OCI-LY3 (cell line): ENCODE measurements around the gene LTBP2.

ENCODE experiments used
- H2AFZ ChIP-seq: fragments of 200-600, 300-600 bp; shearing (Covaris generic); 2 replicates; pipeline ENCODE4 v1.6.0; 2014; ENCODE audit warnings: antibody characterized with exemption, low read depth, low read length
- H3K27ac ChIP-seq: fragments of 200-600, 300-600 bp; sonication (generic); 2 replicates; pipeline ENCODE4 v1.5.1; 2014; ENCODE audit warnings: mild to moderate bottlenecking, low read length, moderate library complexity, mixed read lengths
- H3K27me3 ChIP-seq: fragments of 200-600, 300-600 bp; sonication (generic); 2 replicates; pipeline ENCODE4 v1.6.1; 2014; ENCODE audit warnings: low read depth, low read length, mixed read lengths
- H3K36me3 ChIP-seq: fragments of 200-600, 300-600 bp; sonication (generic); replicated peaks from 2 replicates; pipeline ENCODE3; 2014; ENCODE audit warnings: low read depth, low read length, mixed read lengths
- H3K4me1 ChIP-seq: fragments of 300-600, 200-600 bp; sonication (generic); 2 replicates; pipeline ENCODE4 v1.6.1; 2014; ENCODE audit warnings: low read length, mixed read lengths
- H3K4me2 ChIP-seq: fragments of 200-600, 300-600 bp; sonication (generic); 2 replicates; pipeline ENCODE4 v1.6.1; 2014; ENCODE audit warnings: low read length, mixed read lengths
- H3K4me3 ChIP-seq: fragments of 300-600, 200-600 bp; sonication (generic); 2 replicates; pipeline ENCODE4 v1.5.1; 2014; ENCODE audit warnings: antibody characterized with exemption, mild to moderate bottlenecking, low read length, moderate library complexity
- H3K79me2 ChIP-seq: fragments of 300-600, 200-600 bp; shearing (Covaris generic); 2 replicates; pipeline ENCODE4 v1.6.1; 2014; ENCODE audit warnings: mild to moderate bottlenecking, low read length, mixed read lengths
- H3K9ac ChIP-seq: fragments of 300-600, 200-600 bp; shearing (Covaris generic); 2 replicates; pipeline ENCODE4 v1.6.0; 2014; ENCODE audit warnings: mild to moderate bottlenecking, low read length, moderate library complexity
- H3K9me3 ChIP-seq: fragments of 200-600, 300-600 bp; shearing (Covaris generic); 2 replicates; pipeline ENCODE4 v1.6.1; 2014; ENCODE audit warnings: low read length, mixed read lengths; ENCODE audit not compliant: insufficient read depth
- H4K20me1 ChIP-seq: fragments of 200-600, 300-600 bp; sonication (generic); 2 replicates; pipeline ENCODE4 v1.6.1; 2016; ENCODE audit warnings: low read length, mixed read lengths; ENCODE audit not compliant: insufficient read depth
- EZH2phosphoT487 ChIP-seq: fragments of 200-600 bp; shearing (Covaris generic); IDR thresholded peaks from 2 replicates; pipeline ENCODE4 v1.6.1; 2018; ENCODE audit warnings: antibody characterized with exemption, mixed run types, low read depth
- TF ChIP-seq, protein P1 (sequence below): fragments of 200-600, 300-600 bp; sonication (generic); IDR thresholded peaks from 2 replicates; pipeline ENCODE4 v1.5.1; 2014; ENCODE audit warnings: antibody characterized with exemption, low read length, low read depth

The LTBP2 gene

GRCh38 chr14:74515891-74516412 lies 96.1 kb downstream of the LTBP2 start:
- Histone ChIP-seq H4K20me1 (no peaks in the 10 kb centered on the region), H3K9ac (no peak overlapping the region), H3K27me3 (peaks cover 29% of the 10 kb centered on the region), H3K27ac (no peak overlapping the region), H3K36me3 (no peaks in the 10 kb centered on the region), H3K4me3 (no peak overlapping the region), H3K9me3 (no peaks in the 10 kb centered on the region), H3K4me1 (no peaks in the 10 kb centered on the region), H3K79me2 (no peaks in the 10 kb centered on the region), H3K4me2 (no peak overlapping the region), H2AFZ (no peak overlapping the region)
- TF ChIP-seq, protein P1, sequence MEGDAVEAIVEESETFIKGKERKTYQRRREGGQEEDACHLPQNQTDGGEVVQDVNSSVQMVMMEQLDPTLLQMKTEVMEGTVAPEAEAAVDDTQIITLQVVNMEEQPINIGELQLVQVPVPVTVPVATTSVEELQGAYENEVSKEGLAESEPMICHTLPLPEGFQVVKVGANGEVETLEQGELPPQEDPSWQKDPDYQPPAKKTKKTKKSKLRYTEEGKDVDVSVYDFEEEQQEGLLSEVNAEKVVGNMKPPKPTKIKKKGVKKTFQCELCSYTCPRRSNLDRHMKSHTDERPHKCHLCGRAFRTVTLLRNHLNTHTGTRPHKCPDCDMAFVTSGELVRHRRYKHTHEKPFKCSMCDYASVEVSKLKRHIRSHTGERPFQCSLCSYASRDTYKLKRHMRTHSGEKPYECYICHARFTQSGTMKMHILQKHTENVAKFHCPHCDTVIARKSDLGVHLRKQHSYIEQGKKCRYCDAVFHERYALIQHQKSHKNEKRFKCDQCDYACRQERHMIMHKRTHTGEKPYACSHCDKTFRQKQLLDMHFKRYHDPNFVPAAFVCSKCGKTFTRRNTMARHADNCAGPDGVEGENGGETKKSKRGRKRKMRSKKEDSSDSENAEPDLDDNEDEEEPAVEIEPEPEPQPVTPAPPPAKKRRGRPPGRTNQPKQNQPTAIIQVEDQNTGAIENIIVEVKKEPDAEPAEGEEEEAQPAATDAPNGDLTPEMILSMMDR, result no peak
- no peak for TF ChIP-seq EZH2phosphoT487

DNA sequence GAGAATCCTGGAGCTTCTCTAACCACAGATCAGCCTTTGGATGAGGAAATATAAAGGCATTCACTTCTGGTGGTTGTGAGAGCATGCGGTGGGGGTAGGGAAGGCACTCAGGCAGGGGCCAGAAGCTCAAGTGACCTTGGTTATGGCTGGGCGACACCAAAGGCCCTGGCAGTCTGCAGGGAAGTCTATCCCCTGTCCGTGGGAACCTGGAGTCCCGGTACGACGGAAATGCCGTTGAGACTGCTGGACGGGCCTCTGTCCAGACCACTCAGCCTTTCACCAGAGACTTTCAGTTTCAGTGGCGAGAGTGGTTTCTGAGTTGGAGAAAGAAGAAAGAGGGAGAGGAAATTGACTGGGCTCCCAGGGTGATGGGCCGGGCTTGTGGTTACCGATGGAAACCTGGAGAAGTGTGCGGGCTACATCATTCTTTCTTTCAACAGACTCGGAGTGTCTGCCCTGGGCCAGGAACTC lies 97.5 kb downstream of the LTBP2 start:
- no peaks in the 10 kb centered on the region for H3K9me3 ChIP-seq
- no peaks in the 10 kb centered on the region for H3K36me3 ChIP-seq
- no peak overlapping the region for H3K27ac ChIP-seq
- H3K4me2 ChIP-seq, result no peak overlapping the region
- no peaks in the 10 kb centered on the region for H4K20me1 ChIP-seq
- H3K4me3 ChIP-seq, result no peak overlapping the region
- no peaks in the 10 kb centered on the region for H3K79me2 ChIP-seq
- H2AFZ ChIP-seq, result no peak overlapping the region
- no peak for TF ChIP-seq EZH2phosphoT487
- TF ChIP-seq, protein P1, result no peak
- H3K4me1 ChIP-seq, result no peaks in the 10 kb centered on the region
- H3K27me3 ChIP-seq, result peaks cover 21% of the 10 kb centered on the region
- H3K9ac ChIP-seq, result no peak overlapping the region

- no peaks in the 10 kb centered on the region for H3K4me1 ChIP-seq
- H3K27ac ChIP-seq, result no peak overlapping the region
- H3K9ac ChIP-seq, result no peak overlapping the region
- no peak overlapping the region for H2AFZ ChIP-seq
- no peaks in the 10 kb centered on the region for H3K9me3 ChIP-seq
- no peak overlapping the region for H3K4me2 ChIP-seq
- TF ChIP-seq EZH2phosphoT487, result no peak
- TF ChIP-seq, protein P1, result no peak
- peaks cover 9% of the 10 kb centered on the region for H3K27me3 ChIP-seq
- H3K79me2 ChIP-seq, result no peaks in the 10 kb centered on the region
- H3K36me3 ChIP-seq, result no peaks in the 10 kb centered on the region
- no peaks in the 10 kb centered on the region for H4K20me1 ChIP-seq
- H3K4me3 ChIP-seq, result no peak overlapping the region
Observed at GRCh38 chr14:74511966-74512830, 99.8 kb downstream of the LTBP2 start.

DNA sequence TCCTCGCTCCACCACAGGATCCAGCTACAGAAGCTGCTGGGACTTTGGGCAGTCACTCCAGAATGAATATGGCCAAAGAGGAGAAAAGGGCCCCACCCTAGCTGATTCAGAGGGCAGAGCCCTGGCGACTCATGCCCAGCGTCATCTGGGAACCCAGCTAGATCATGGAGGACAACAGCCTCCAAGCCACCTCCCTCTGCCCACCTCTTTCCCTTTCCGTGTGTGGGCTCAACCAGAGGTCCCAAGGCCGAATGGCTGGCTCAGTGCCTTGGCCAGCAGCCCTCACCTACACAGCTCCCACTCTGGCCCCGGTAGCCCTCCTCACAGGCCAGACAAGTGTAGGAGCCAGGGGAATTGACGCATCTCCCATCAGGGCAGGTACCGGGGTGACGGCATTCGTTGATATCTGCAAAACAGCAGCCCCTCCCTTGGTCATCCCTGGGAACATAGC lies 101.1 kb downstream of the LTBP2 start:
- Histone ChIP-seq H3K36me3 (no peaks in the 10 kb centered on the region), H4K20me1 (no peaks in the 10 kb centered on the region), H3K9me3 (no peaks in the 10 kb centered on the region), H3K79me2 (no peaks in the 10 kb centered on the region), H3K4me1 (no peaks in the 10 kb centered on the region), H3K9ac (no peak overlapping the region), H3K27me3 (peaks cover 13% of the 10 kb centered on the region), H2AFZ (no peak overlapping the region), H3K4me3 (no peak overlapping the region), H3K27ac (no peak overlapping the region), H3K4me2 (no peak overlapping the region)
- no peak for TF ChIP-seq EZH2phosphoT487
- TF ChIP-seq, protein P1, result no peak
